AG09309 (cell line): ENCODE results near the gene CFAP57.

Experiments used
- DNase-seq: peaks from one replicate; pipeline ENCODE4 v3.0.0-alpha.2; 2010; ENCODE audit warnings: low read depth
- H3K4me3 ChIP-seq: 2 replicates; pipeline ENCODE4 v1.5.1; 2011; ENCODE audit warnings: mild to moderate bottlenecking, low read depth, low read length, moderate library complexity; ENCODE audit not compliant: control insufficient read depth
- TF ChIP-seq, protein P1 (sequence below): IDR thresholded peaks from 2 replicates; pipeline ENCODE4 v1.5.1; 2011; ENCODE audit warnings: mild to moderate bottlenecking, low read depth, low read length, inconsistent platforms; ENCODE audit not compliant: insufficient read depth, control insufficient read depth; ENCODE audit errors: missing control alignments

CFAP57 gene

DNA sequence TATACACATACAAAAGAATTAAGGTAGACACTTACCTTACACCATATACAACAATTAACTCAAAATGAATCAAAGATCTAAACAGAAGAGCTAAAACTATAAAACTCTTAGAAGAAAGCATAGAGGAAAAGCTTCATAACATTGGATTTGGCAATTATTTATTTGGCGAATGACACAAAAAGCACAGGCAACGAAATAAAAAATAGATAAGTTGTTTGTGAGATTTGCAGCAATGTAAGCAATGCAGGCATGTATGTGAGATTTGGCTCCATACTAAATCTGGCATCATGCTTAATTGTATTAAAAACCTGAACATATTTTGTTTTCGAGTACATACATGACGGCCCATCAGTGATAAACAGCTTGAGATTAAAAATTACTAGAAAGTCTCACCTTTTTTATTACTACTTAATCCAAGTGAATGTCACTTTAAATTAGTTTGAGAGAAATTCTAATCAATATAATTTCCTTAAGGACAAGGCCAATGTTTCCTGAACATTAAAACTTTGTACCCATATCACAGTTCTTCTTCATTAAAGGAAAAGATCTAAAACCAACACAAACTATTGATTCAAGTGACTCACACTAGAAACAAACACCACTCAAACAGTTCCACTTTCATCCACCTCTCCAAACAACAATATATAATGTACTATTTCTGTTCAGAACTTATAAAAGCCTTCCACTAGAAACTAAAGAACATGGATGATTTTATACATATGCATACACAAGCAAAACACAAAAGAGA lies 74.5 kb downstream of the CFAP57 start:
- TF ChIP-seq, protein P1, sequence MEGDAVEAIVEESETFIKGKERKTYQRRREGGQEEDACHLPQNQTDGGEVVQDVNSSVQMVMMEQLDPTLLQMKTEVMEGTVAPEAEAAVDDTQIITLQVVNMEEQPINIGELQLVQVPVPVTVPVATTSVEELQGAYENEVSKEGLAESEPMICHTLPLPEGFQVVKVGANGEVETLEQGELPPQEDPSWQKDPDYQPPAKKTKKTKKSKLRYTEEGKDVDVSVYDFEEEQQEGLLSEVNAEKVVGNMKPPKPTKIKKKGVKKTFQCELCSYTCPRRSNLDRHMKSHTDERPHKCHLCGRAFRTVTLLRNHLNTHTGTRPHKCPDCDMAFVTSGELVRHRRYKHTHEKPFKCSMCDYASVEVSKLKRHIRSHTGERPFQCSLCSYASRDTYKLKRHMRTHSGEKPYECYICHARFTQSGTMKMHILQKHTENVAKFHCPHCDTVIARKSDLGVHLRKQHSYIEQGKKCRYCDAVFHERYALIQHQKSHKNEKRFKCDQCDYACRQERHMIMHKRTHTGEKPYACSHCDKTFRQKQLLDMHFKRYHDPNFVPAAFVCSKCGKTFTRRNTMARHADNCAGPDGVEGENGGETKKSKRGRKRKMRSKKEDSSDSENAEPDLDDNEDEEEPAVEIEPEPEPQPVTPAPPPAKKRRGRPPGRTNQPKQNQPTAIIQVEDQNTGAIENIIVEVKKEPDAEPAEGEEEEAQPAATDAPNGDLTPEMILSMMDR: no peak
- no peak overlapping the region for H3K4me3 ChIP-seq
- no peak for DNase-seq

- no peak for DNase-seq
- H3K4me3 ChIP-seq: no peak overlapping the region
- TF ChIP-seq, protein P1: no peak
Measured at GRCh38 chr1:43247256-43247921, 75.3 kb downstream of the CFAP57 start.

DNA sequence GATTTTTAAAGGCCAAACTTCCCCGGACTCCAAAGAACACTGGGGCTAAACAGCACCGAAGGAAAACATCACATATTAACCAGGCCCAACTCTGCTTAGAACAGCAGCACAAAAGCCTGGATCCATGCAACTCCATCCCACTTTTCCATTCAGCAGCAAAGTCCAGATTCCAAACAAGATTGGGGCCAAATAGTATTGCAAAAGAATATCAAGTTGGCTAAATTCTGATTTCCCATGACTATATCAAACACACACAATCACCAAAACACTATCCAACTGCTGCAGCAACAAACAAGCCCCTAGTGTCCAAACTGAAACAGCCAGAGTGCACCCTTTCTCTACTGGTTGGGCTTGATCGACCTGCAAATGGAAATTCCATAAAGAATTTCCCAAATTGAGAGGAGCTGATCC lies 78.2 kb downstream of the CFAP57 start:
- no peak overlapping the region for H3K4me3 ChIP-seq
- TF ChIP-seq, protein P1: no peak
- no peak for DNase-seq

DNA sequence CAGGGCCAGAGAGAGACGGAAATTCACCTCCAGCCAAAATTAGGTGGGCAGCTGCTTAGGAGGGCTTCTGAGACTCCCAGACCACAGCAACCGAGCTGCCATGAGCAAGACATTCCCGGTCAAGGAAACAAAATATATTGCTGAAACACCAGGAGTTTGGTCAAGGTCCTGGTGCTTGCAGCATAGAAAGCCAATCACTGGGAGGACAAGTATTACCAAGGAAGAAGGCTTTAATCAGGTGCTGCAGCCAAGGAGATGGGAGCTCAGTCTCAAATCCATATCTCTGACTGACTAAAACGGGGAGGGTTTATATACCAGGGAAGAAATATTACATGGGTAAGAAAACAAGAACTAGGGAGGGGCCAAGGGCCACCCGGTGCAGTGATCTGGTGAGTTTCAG lies 78.9 kb downstream of the CFAP57 start:
- TF ChIP-seq, protein P1: no peak
- no peak overlapping the region for H3K4me3 ChIP-seq
- no peak for DNase-seq

DNA sequence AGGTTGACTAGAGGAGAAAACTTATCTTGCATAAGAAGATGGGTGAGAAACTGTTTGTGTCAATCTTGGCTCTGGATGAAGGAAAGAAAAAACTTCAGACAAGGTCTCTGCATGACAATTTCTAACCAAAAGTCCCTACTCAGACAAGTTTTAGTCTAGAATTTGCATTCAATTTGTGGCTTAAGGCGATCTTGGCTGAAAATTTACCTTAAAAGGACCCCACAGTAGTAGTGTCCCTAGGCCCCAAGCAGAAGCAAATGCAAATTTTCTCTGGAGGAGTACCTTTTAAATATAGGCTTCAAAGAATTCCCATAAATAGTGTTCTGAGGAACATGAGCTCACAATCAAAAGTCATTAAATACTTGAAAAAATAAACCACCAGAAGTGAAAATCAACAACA lies 80.1 kb downstream of the CFAP57 start:
- H3K4me3 ChIP-seq: no peak overlapping the region
- TF ChIP-seq, protein P1: no peak
- no peak for DNase-seq

GRCh38 chr1:43253173-43253572 lies 81.0 kb downstream of the CFAP57 start:
- DNase-seq: no peak
- H3K4me3 ChIP-seq: no peak overlapping the region
- TF ChIP-seq, protein P1: no peak
